A673 (cell line): ENCODE measurements around the gene AXL.

Experiments
- EZH2 ChIP-seq: fragments of 200-600 bp; sonication (generic); IDR thresholded peaks from 2 replicates; pipeline ENCODE4 v1.6.1; 2017; ENCODE audit warnings: borderline replicate concordance, low read depth, mild to moderate bottlenecking, mixed read lengths, antibody characterized with exemption, low read length; ENCODE audit not compliant: poor library complexity, severe bottlenecking
- TF ChIP-seq, protein P1 (sequence below): fragments of 300-800, 200-600 bp; sonication (generic); conservative IDR thresholded peaks from 2 replicates; pipeline ENCODE4 v1.5.1; 2017; ENCODE audit warnings: low read depth, mild to moderate bottlenecking, antibody characterized with exemption, low read length, moderate library complexity, mixed read lengths

DNA sequence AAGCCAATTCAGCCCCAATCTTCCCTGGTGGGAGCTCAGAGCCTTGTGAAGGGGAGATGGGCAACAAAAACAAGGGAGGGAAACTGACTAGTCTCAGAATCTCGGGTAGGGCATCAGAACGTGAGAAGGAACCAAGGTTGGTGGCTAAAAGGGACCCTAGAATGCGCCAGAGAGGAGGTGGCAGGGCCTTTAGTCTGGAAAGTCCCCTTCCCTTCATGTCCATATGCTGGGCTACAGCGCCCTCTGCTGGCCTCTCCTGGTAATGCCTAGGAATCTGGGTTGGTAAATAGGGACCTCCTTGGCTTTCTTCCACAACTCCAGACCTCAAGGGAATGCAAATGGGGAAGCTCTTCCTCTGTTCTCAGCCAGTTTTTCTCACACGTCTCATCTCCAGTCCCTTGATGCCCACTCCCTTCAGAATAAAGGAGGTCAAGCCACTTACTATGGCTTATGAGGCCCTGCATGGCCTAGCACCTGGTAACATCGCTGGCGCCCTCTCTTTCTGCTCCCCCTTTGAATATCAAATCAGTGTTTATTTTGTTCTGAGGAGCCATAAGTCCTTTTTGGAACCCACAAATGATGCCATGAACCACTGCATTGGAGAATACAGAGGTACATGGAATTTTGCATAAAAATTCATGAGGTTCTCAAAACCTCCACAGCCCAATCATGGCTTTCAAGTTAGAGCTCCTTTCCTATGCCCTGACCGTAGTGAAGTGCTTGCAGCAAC, 89.6 kb downstream of the AXL start:
- TF ChIP-seq, protein P1, sequence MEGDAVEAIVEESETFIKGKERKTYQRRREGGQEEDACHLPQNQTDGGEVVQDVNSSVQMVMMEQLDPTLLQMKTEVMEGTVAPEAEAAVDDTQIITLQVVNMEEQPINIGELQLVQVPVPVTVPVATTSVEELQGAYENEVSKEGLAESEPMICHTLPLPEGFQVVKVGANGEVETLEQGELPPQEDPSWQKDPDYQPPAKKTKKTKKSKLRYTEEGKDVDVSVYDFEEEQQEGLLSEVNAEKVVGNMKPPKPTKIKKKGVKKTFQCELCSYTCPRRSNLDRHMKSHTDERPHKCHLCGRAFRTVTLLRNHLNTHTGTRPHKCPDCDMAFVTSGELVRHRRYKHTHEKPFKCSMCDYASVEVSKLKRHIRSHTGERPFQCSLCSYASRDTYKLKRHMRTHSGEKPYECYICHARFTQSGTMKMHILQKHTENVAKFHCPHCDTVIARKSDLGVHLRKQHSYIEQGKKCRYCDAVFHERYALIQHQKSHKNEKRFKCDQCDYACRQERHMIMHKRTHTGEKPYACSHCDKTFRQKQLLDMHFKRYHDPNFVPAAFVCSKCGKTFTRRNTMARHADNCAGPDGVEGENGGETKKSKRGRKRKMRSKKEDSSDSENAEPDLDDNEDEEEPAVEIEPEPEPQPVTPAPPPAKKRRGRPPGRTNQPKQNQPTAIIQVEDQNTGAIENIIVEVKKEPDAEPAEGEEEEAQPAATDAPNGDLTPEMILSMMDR: peak; percentile 98
- TF ChIP-seq EZH2: no peak
